ENCODE data around the gene TMEM132E.
A peak's percentile ranks its signal among the peaks of the same experiment; 100 is the strongest.

Gene TMEM132E

DNA sequence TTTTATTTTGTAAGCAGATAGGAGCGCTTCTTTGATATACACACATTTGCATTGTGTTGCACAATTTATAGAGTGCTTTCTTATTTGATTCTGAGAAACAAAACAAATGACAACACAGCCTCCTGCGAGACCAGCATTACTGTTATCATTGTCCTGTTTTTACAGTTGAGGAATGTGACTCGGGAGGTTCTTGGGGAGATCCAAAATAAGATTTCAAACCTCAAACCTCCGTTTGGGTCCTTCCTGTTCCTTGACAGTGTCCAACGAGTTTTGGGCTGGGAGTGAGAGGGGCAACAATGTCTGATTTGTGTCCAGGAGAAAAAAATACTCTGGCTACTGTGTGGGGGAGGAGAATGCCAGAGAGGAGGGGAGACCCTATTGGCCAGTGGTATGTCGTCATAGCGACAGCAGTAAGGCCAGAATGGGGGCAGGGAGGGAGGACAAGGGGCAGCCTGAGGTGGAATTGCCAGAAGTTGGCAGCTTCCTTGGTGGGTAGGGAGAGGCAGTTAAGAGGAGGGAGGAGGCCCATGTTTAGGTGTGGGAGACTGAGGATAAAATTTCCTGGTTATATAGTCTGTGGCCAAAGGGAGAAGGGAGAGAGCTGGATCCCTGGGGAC, 45.5 kb downstream of the TMEM132E start:
- Histone ChIP-seq H3K4me1 (ENCODE audit: insufficient read depth, low read length) (peaks cover 14% of the 10 kb centered on the region), H3K36me3 (ENCODE audit: insufficient read depth, low read length) (no peaks in the 10 kb centered on the region), H3K9me3 (ENCODE audit: control insufficient read depth, insufficient read depth, low read length) (no peaks in the 10 kb centered on the region), H3K9ac (ENCODE audit: low read depth, low read length) (no peak overlapping the region)

GRCh38 chr17:34626121-34626681, 46.8 kb downstream of the TMEM132E start:
- Histone ChIP-seq H3K9ac (ENCODE audit: low read depth, low read length) (peak overlapping the region; percentile 11; the same call in 1 of the 2 replicates), H3K36me3 (ENCODE audit: insufficient read depth, low read length) (no peaks in the 10 kb centered on the region), H3K9me3 (ENCODE audit: control insufficient read depth, insufficient read depth, low read length) (no peaks in the 10 kb centered on the region), H3K4me1 (ENCODE audit: insufficient read depth, low read length) (peaks cover 14% of the 10 kb centered on the region)

DNA sequence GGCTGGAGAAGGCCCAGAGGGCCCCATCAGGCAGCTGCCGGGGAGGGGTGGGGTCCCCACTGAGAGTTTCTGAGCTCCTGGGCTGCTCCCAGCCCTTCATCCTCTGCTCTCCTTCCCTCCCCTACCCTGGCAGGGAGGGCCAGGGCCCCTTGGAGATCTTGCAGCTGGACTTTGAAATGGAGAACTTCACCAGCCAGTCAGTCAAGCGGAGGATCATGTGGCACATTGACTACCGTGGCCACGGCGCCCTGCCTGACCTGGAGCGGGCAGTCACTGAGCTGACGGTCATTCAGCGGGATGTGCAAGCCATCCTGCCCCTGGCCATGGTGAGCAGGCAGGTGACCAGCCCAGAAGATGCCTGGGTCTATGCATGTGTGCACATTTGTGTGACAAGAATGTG, 49.5 kb downstream of the TMEM132E start:
- Histone ChIP-seq H3K4me1 (ENCODE audit: insufficient read depth, low read length) (peaks cover 9% of the 10 kb centered on the region), H3K36me3 (ENCODE audit: insufficient read depth, low read length) (no peaks in the 10 kb centered on the region), H3K9me3 (ENCODE audit: control insufficient read depth, insufficient read depth, low read length) (no peaks in the 10 kb centered on the region), H3K9ac (ENCODE audit: low read depth, low read length) (no peak overlapping the region)

GRCh38 chr17:34633351-34633750, 54.0 kb downstream of the TMEM132E start:
- Histone ChIP-seq H3K4me1 (ENCODE audit: insufficient read depth, low read length) (no peaks in the 10 kb centered on the region; the same call in 1 of the 2 replicates), H3K36me3 (ENCODE audit: insufficient read depth, low read length) (no peaks in the 10 kb centered on the region), H3K9me3 (ENCODE audit: control insufficient read depth, insufficient read depth, low read length) (no peaks in the 10 kb centered on the region), H3K9ac (ENCODE audit: low read depth, low read length) (no peak overlapping the region)

GRCh38 chr17:34633760-34634159, 54.4 kb downstream of the TMEM132E start:
- Histone ChIP-seq H3K4me1 (ENCODE audit: insufficient read depth, low read length) (no peaks in the 10 kb centered on the region; the same call in 1 of the 2 replicates), H3K9me3 (ENCODE audit: control insufficient read depth, insufficient read depth, low read length) (no peaks in the 10 kb centered on the region), H3K9ac (ENCODE audit: low read depth, low read length) (no peak overlapping the region), H3K36me3 (ENCODE audit: insufficient read depth, low read length) (no peaks in the 10 kb centered on the region)

DNA sequence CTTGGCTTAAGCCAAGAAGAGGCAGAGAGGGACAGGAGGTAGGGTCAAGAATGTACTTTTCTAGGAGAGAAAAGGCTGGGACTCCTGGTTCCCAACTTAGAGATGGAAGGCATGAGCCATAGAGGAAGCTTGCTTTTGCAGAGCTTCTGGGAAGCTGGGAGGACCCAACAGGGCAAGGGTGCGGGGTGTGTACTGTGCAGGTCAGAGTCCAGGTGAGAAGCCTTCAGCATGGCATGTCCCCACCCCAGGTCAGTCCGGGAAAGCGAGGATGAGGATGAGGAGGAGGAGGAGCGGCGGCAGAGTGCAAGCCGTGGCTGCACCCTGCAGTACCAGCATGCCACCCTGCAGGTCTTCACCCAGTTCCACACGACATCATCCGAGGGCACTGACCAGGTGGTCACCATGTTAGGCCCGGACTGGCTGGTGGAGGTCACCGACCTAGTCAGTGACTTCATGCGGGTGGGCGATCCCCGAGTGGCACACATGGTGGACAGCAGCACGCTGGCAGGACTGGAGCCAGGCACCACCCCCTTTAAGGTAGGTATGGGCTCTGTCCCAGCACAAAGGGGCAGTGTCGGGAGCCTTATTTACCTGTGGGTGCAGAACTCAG, 55.3 kb downstream of the TMEM132E start:
- no peak overlapping the region for H3K9ac ChIP-seq (ENCODE audit: low read depth, low read length)
- H3K4me1 ChIP-seq (ENCODE audit: insufficient read depth, low read length) = no peaks in the 10 kb centered on the region; the same call in 1 of the 2 replicates
- H3K36me3 ChIP-seq (ENCODE audit: insufficient read depth, low read length) = no peaks in the 10 kb centered on the region
- H3K9me3 ChIP-seq (ENCODE audit: control insufficient read depth, insufficient read depth, low read length) = no peaks in the 10 kb centered on the region

GRCh38 chr17:34635876-34636275, 56.5 kb downstream of the TMEM132E start:
- no peaks in the 10 kb centered on the region; the same call in 1 of the 2 replicates for H3K4me1 ChIP-seq (ENCODE audit: insufficient read depth, low read length)
- no peaks in the 10 kb centered on the region for H3K9me3 ChIP-seq (ENCODE audit: control insufficient read depth, insufficient read depth, low read length)
- no peak overlapping the region for H3K9ac ChIP-seq (ENCODE audit: low read depth, low read length)
- H3K36me3 ChIP-seq (ENCODE audit: insufficient read depth, low read length) = no peaks in the 10 kb centered on the region

DNA sequence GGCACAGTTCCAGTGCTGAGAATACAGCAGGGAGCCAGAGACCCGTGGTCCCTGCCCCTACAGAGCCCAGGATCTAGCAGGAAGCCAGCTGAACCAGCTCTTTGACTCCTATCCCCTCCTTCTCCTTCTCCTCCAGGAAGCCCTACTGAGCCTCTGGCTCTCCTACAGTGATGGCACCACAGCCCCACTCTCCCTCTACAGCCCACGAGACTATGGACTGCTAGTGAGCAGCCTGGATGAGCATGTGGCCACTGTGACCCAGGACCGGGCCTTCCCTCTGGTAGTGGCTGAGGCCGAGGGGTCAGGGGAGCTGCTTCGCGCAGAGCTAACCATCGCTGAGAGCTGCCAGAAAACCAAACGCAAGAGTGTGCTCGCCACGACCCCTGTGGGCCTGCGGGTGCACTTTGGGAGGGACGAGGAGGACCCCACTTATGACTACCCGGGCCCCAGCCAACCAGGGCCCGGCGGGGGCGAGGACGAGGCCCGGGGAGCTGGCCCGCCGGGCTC, 57.7 kb downstream of the TMEM132E start:
- no peaks in the 10 kb centered on the region for H3K9me3 ChIP-seq (ENCODE audit: control insufficient read depth, insufficient read depth, low read length)
- H3K9ac ChIP-seq (ENCODE audit: low read depth, low read length) = no peak overlapping the region
- no peaks in the 10 kb centered on the region; the same call in 1 of the 2 replicates for H3K4me1 ChIP-seq (ENCODE audit: insufficient read depth, low read length)
- no peaks in the 10 kb centered on the region for H3K36me3 ChIP-seq (ENCODE audit: insufficient read depth, low read length)

- Histone ChIP-seq H3K4me1 (ENCODE audit: insufficient read depth, low read length) (no peaks in the 10 kb centered on the region; the same call in 1 of the 2 replicates), H3K9me3 (ENCODE audit: control insufficient read depth, insufficient read depth, low read length) (no peaks in the 10 kb centered on the region), H3K9ac (ENCODE audit: low read depth, low read length) (peak overlapping the region; percentile 41; the same call in 1 of the 2 replicates), H3K36me3 (ENCODE audit: insufficient read depth, low read length) (no peaks in the 10 kb centered on the region)
Measured at GRCh38 chr17:34637548-34638525, 58.5 kb downstream of the TMEM132E start.

GRCh38 chr17:34638526-34639260, 59.3 kb downstream of the TMEM132E start:
- Histone ChIP-seq H3K9ac (ENCODE audit: low read depth, low read length) (no peak overlapping the region), H3K9me3 (ENCODE audit: control insufficient read depth, insufficient read depth, low read length) (no peaks in the 10 kb centered on the region), H3K4me1 (ENCODE audit: insufficient read depth, low read length) (no peaks in the 10 kb centered on the region; the same call in 1 of the 2 replicates), H3K36me3 (ENCODE audit: insufficient read depth, low read length) (no peaks in the 10 kb centered on the region)

- Histone ChIP-seq H3K36me3 (ENCODE audit: insufficient read depth, low read length) (no peaks in the 10 kb centered on the region), H3K4me1 (ENCODE audit: insufficient read depth, low read length) (no peaks in the 10 kb centered on the region; the same call in 1 of the 2 replicates), H3K9ac (ENCODE audit: low read depth, low read length) (no peak overlapping the region)
Measured at GRCh38 chr17:34639706-34640425, 60.5 kb downstream of the TMEM132E start.

DNA sequence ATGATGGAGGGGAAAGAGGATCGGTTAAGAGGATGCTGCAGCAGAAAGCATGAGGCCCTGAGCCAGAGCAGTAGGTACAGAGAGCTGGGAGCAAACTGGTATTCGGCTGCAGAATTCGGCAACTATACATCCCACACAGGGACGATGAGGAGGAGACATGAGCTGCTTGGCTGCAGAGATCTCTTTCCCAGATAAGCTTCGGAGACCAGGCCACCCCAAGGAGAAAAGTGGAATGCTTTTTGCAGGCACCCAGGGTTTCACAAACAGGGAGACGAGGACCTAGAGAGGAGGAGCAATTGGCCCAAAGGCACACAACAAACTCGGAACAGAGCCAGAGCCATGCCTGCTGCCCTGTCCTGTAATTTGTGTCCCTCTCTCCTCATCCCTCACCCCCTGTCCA, 62.0 kb downstream of the TMEM132E start:
- H3K36me3 ChIP-seq (ENCODE audit: insufficient read depth, low read length) = no peaks in the 10 kb centered on the region
- no peak overlapping the region for H3K9ac ChIP-seq (ENCODE audit: low read depth, low read length)
- no peaks in the 10 kb centered on the region; the same call in 1 of the 2 replicates for H3K4me1 ChIP-seq (ENCODE audit: insufficient read depth, low read length)
- no peaks in the 10 kb centered on the region for H3K9me3 ChIP-seq (ENCODE audit: control insufficient read depth, insufficient read depth, low read length)

More at GRCh38 chr17:34639706-34640425, 60.5 kb downstream of the TMEM132E start:
- H3K9me3 ChIP-seq (ENCODE audit: control insufficient read depth, insufficient read depth, low read length) = no peaks in the 10 kb centered on the region

GRCh38 chr17:34644941-34645550, 65.7 kb downstream of the TMEM132E start:
- Histone ChIP-seq H3K9me3 (ENCODE audit: control insufficient read depth, insufficient read depth, low read length) (no peaks in the 10 kb centered on the region), H3K4me1 (ENCODE audit: insufficient read depth, low read length) (no peaks in the 10 kb centered on the region), H3K36me3 (ENCODE audit: insufficient read depth, low read length) (no peaks in the 10 kb centered on the region), H3K9ac (ENCODE audit: low read depth, low read length) (no peak overlapping the region)

All from ES-I3 (cell line).